H1 (cell line): ENCODE data around the gene ADD2. TPM values are rescaled to one million over a fixed set of nuclear protein-coding genes. Genes with fewer than 3 reads are reported as not detected.

Experiments used
- CTCF ChIA-PET: fragments of 300-600 bp; sonication (Branson Sonifier 250); formaldehyde crosslinking; loops from one replicate; lab custom pipeline; 2021; ENCODE audit not compliant: partially characterized antibody; lab: Charles Lee
- POLR2A ChIA-PET: fragments of 300-600 bp; sonication (Branson Sonifier 250); formaldehyde crosslinking; loops from one replicate; lab custom pipeline; 2021; ENCODE audit warnings: inconsistent platforms; ENCODE audit not compliant: partially characterized antibody; lab: Charles Lee
- DNase-seq, 2 experiments: peaks; one replicate each; pipeline versions ENCODE4 v3.0.0 to v3.0.0-alpha.2; 2010 to 2022; ENCODE audit warnings: low spot score in 2 of 2, low read depth in 1 of 2, mixed read lengths in 1 of 2
- FAIRE-seq: peaks from 2 replicates; lab custom pipeline; 2011; peaks lifted over from hg19 to GRCh38; lab: Jason Lieb, UNC
- H2AFZ ChIP-seq: 2 replicates; pipeline ENCODE4 v1.8.1; 2012; ENCODE audit warnings: low read length, inconsistent platforms
- H2AK5ac ChIP-seq: 2 replicates; pipeline ENCODE4 v1.6.1; 2013; ENCODE audit warnings: low read depth, low read length
- H2BK120ac ChIP-seq: replicated peaks from 2 replicates; pipeline ENCODE3; 2013; ENCODE audit warnings: low read depth, low read length, inconsistent platforms
- H2BK12ac ChIP-seq: 2 replicates; pipeline ENCODE4 v1.6.1; 2013; ENCODE audit warnings: low read depth, low read length
- H2BK15ac ChIP-seq: 2 replicates; pipeline ENCODE4 v1.6.1; 2013; ENCODE audit warnings: low read length
- H2BK20ac ChIP-seq: 2 replicates; pipeline ENCODE4 v1.6.1; 2013; ENCODE audit warnings: low read length
- H2BK5ac ChIP-seq: 2 replicates; pipeline ENCODE4 v1.6.1; 2013; ENCODE audit warnings: low read depth, low read length
- H3K14ac ChIP-seq: 2 replicates; pipeline ENCODE4 v1.6.1; 2013; ENCODE audit warnings: inconsistent platforms; ENCODE audit not compliant: insufficient read length
- H3K18ac ChIP-seq: 2 replicates; pipeline ENCODE4 v1.6.1; 2013; ENCODE audit warnings: low read length; ENCODE audit errors: extremely low read depth
- H3K23ac ChIP-seq: 2 replicates; pipeline ENCODE4 v1.6.1; 2013; ENCODE audit warnings: inconsistent platforms; ENCODE audit not compliant: insufficient read length
- H3K23me2 ChIP-seq: 2 replicates; pipeline ENCODE4 v1.6.1; 2013; ENCODE audit warnings: low read depth, low read length
- H3K27ac ChIP-seq: 2 replicates; pipeline ENCODE4 v1.6.1; 2011; ENCODE audit warnings: low read depth, low read length, inconsistent platforms
- H3K27me3 ChIP-seq, 4 experiments: replicated peaks in 1 of 4; 1 replicate in 1 of 4; 2 replicates in 3 of 4; pipeline versions ENCODE4 v1.6.1 to v1.8.1; 2011 to 2013; ENCODE audit warnings: low read length in 3 of 4, mild to moderate bottlenecking in 3 of 4, inconsistent platforms in 2 of 4, mixed read lengths in 2 of 4, moderate library complexity in 1 of 4; ENCODE audit not compliant: control insufficient read depth in 3 of 4, insufficient read depth in 3 of 4; ENCODE audit errors: extremely low read depth in 1 of 4
- H3K36me3 ChIP-seq, 4 experiments: 2 replicates each; pipeline versions ENCODE4 v1.6.1 to v1.8.1; 2011 to 2013; ENCODE audit warnings: mild to moderate bottlenecking in 4 of 4, low read length in 3 of 4, moderate library complexity in 2 of 4, control low read depth in 1 of 4, inconsistent platforms in 1 of 4; ENCODE audit not compliant: insufficient read depth in 4 of 4, control insufficient read depth in 2 of 4
- H3K4ac ChIP-seq: replicated peaks from 2 replicates; pipeline ENCODE3; 2013; ENCODE audit warnings: low read length, low read depth, mixed read lengths, inconsistent platforms; ENCODE audit not compliant: insufficient read length
- H3K4me1 ChIP-seq, 4 experiments: replicated peaks in 1 of 4; 1 replicate in 1 of 4; 2 replicates in 3 of 4; pipeline versions ENCODE4 v1.6.1 to v1.8.1; 2011 to 2013; ENCODE audit warnings: low read length in 3 of 4, inconsistent platforms in 2 of 4, mixed read lengths in 1 of 4; ENCODE audit not compliant: insufficient read depth in 4 of 4, control insufficient read depth in 3 of 4
- H3K4me2 ChIP-seq, 2 experiments: 2 replicates each; pipeline versions ENCODE4 v1.6.1 to v1.8.1; 2011 to 2013; ENCODE audit warnings: low read depth in 2 of 2, low read length in 2 of 2, control low read depth in 1 of 2, inconsistent platforms in 1 of 2, mild to moderate bottlenecking in 1 of 2; ENCODE audit not compliant: insufficient read depth in 1 of 2
- H3K4me3 ChIP-seq, 4 experiments: fragments of 200-600, 300-600 bp in 1 of 4; sonication (generic), shearing (Covaris generic), sonication (Bioruptor Twin) in 1 of 4; 2 replicates each; pipeline versions ENCODE4 v1.5.1 to v1.8.1; 2011 to 2016; ENCODE audit warnings: low read length in 4 of 4, low read depth in 3 of 4, control low read depth in 2 of 4, inconsistent platforms in 2 of 4, mild to moderate bottlenecking in 2 of 4, mixed read lengths in 1 of 4, moderate library complexity in 1 of 4; ENCODE audit not compliant: insufficient read depth in 2 of 4; ENCODE audit errors: extremely low read depth in 1 of 4
- H3K56ac ChIP-seq: replicated peaks from 2 replicates; pipeline ENCODE3; 2013; ENCODE audit warnings: low read depth, mild to moderate bottlenecking, mixed read lengths, low read length, inconsistent platforms; ENCODE audit not compliant: insufficient read length
- H3K79me1 ChIP-seq: 2 replicates; pipeline ENCODE4 v1.6.1; 2013; ENCODE audit warnings: low read depth, low read length, control low read depth
- H3K79me2 ChIP-seq, 2 experiments: 2 replicates each; pipeline versions ENCODE4 v1.6.1 to v1.8.1; 2012 to 2013; ENCODE audit warnings: low read length in 2 of 2, mild to moderate bottlenecking in 2 of 2, inconsistent platforms in 1 of 2; ENCODE audit not compliant: insufficient read depth in 2 of 2, control insufficient read depth in 1 of 2
- H3K9ac ChIP-seq, 4 experiments: replicated peaks in 1 of 4; 1 replicate in 1 of 4; 2 replicates in 3 of 4; pipeline versions ENCODE4 v1.6.1 to v1.8.1; 2011 to 2013; ENCODE audit warnings: low read depth in 3 of 4, low read length in 3 of 4, control low read depth in 2 of 4, mild to moderate bottlenecking in 2 of 4, moderate library complexity in 2 of 4, inconsistent platforms in 1 of 4; ENCODE audit errors: extremely low read depth in 1 of 4
- H3K9me3 ChIP-seq, 2 experiments: 2 replicates each; pipeline versions ENCODE4 v1.6.1 to v1.8.1; 2012 to 2013; ENCODE audit warnings: mild to moderate bottlenecking in 2 of 2, moderate library complexity in 2 of 2, control low read depth in 1 of 2, inconsistent platforms in 1 of 2, low read depth in 1 of 2, low read length in 1 of 2, mixed read lengths in 1 of 2; ENCODE audit not compliant: insufficient read depth in 2 of 2
- H4K20me1 ChIP-seq, 2 experiments: replicated peaks in 1 of 2; 2 replicates each; pipeline versions ENCODE3 to v1.8.1; 2011 to 2013; ENCODE audit warnings: inconsistent platforms in 2 of 2, low read length in 2 of 2, mild to moderate bottlenecking in 1 of 2; ENCODE audit not compliant: insufficient read depth in 2 of 2, control insufficient read depth in 1 of 2
- H4K5ac ChIP-seq: 2 replicates; pipeline ENCODE4 v1.6.1; 2013; ENCODE audit warnings: low read length, low read depth, mixed read lengths, inconsistent platforms; ENCODE audit not compliant: insufficient read length
- H4K8ac ChIP-seq: 2 replicates; pipeline ENCODE4 v1.8.0; 2013; ENCODE audit warnings: mild to moderate bottlenecking, moderate library complexity, low read length, inconsistent platforms; ENCODE audit not compliant: insufficient read depth; ENCODE audit errors: extremely low read depth
- H4K91ac ChIP-seq: replicated peaks from 2 replicates; pipeline ENCODE3; 2013; ENCODE audit warnings: low read length, mixed read lengths, inconsistent platforms; ENCODE audit not compliant: insufficient read length
- BCL11A ChIP-seq, 2 experiments: IDR thresholded peaks; one replicate each; pipeline ENCODE4 v1.6.1; 2011; ENCODE audit warnings: low read depth in 2 of 2, low read length in 2 of 2, mild to moderate bottlenecking in 2 of 2
- CBX8 ChIP-seq: fragments of 300-800, 300-1000 bp; sonication (generic); IDR thresholded peaks from 2 replicates; pipeline ENCODE4 v1.7.1; 2016; ENCODE audit warnings: low read depth, low read length, borderline replicate concordance
- CREB1 ChIP-seq: IDR thresholded peaks from 2 replicates; pipeline ENCODE4 v1.6.1; 2012; ENCODE audit warnings: inconsistent platforms
- CTBP2 ChIP-seq: IDR thresholded peaks from 2 replicates; pipeline ENCODE4 v1.7.0; 2011; ENCODE audit warnings: borderline replicate concordance, mild to moderate bottlenecking, moderate library complexity, mixed read lengths, low read length; ENCODE audit not compliant: insufficient read depth, insufficient read length
- POLR2A ChIP-seq, 2 experiments: IDR thresholded peaks; 1 replicate in 1 of 2; 2 replicates in 1 of 2; pipeline ENCODE4 v1.6.1; 2011; ENCODE audit warnings: low read depth in 2 of 2, low read length in 2 of 2, mild to moderate bottlenecking in 2 of 2; ENCODE audit errors: control extremely low read depth in 1 of 2
- RFX5 ChIP-seq: IDR thresholded peaks from 2 replicates; pipeline ENCODE4 v1.6.1; 2011; ENCODE audit warnings: low read depth, low read length, improper control_type of control experiment, borderline replicate concordance
- RXRA ChIP-seq: IDR thresholded peaks from 2 replicates; pipeline ENCODE4 v1.6.1; 2011; ENCODE audit warnings: low read depth, mild to moderate bottlenecking, low read length, moderate library complexity; ENCODE audit not compliant: insufficient read depth
- SIX5 ChIP-seq: IDR thresholded peaks from 2 replicates; pipeline ENCODE4 v1.6.1; 2011; ENCODE audit warnings: mild to moderate bottlenecking, low read depth, low read length
- SP2 ChIP-seq: IDR thresholded peaks from 2 replicates; pipeline ENCODE4 v1.6.1; 2012; ENCODE audit warnings: mild to moderate bottlenecking, low read length, inconsistent platforms
- TAF7 ChIP-seq: optimal IDR thresholded peaks from 2 replicates; pipeline ENCODE3; 2011; ENCODE audit warnings: low read depth, mild to moderate bottlenecking, inconsistent platforms, low read length, moderate library complexity, borderline replicate concordance
- ZNF274 ChIP-seq: IDR thresholded peaks from 2 replicates; pipeline ENCODE4 v1.7.0; 2012; ENCODE audit warnings: low read length, borderline replicate concordance; ENCODE audit errors: extremely low read depth
- WGBS, 2 experiments: shearing (Covaris generic) in 1 of 2; methylation state at CpG; one replicate each; pipeline versions ENCODE4 v1.1.6 to v1.1.7; 2013 to 2015; ENCODE audit warnings: low lambda C conversion rate in 2 of 2, mixed read lengths in 2 of 2, inconsistent platforms in 1 of 2, low coverage in 1 of 2, missing lambda C conversion rate in 1 of 2; ENCODE audit not compliant: insufficient replicate concordance in 2 of 2, insufficient coverage in 1 of 2, insufficient read length in 1 of 2; ENCODE audit errors: extremely low coverage in 1 of 2, missing lambda C conversion rate in 1 of 2; 5-methylcytosine and 5-hydroxymethylcytosine counted together
- polyA plus RNA-seq, 7 experiments: library from polyadenylated mRNA; depleted of rRNA in 3 of 7; stranded (reverse) in 5 of 7; unstranded in 2 of 7; fragments of >200 nt in 5 of 7; fragments of 200-250 nt in 2 of 7; gene quantifications; 1 replicate in 5 of 7; 2 replicates in 1 of 7; 4 replicates in 1 of 7; pipeline versions ENCODE4 v1.2.1 to v1.2.3, GENCODE V29; 2011 to 2013; ENCODE audit warnings: missing spikeins in 2 of 7, mixed read lengths in 2 of 7
- total RNA-seq: library from RNA; stranded (reverse); fragmentation: NEBNext Ultra II Directional; extraction: Animal tissue kit (Norgen Biotek cat#: 25700); gene quantifications from 2 replicates; pipeline ENCODE4 v1.2.1, GENCODE V29; 2021

Gene ADD2
- total and polyA plus RNA-seq, 2 of the 8 experiments (the other 6 are each of a cell fraction or from before 2014, with no cell fraction given): 58.5 to 170 TPM

GRCh38 chr2:70746094-70746974, 21.7 kb downstream of the ADD2 start:
- Histone ChIP-seq H3K4me3 (no peak overlapping the region), H3K4ac (no peak overlapping the region), H3K79me1 (peaks cover 19% of the 10 kb centered on the region), H3K23ac (no peak overlapping the region), H3K27me3 (no peaks in the 10 kb centered on the region), H3K79me2 (peaks cover 7 to 97% of the 10 kb centered on the region in 2 experiments), H3K18ac (no peak overlapping the region; the same call in 1 of the 2 replicates), H3K14ac (no peak overlapping the region), H3K9me3 (peaks cover 0 to 4% of the 10 kb centered on the region in 2 experiments; a peak in 1 of 4 replicates), H3K23me2 (no peaks in the 10 kb centered on the region; the same call in 1 of the 2 replicates), H4K5ac (no peak overlapping the region), H3K9ac (no peak overlapping the region), H2BK20ac (no peak overlapping the region), H2BK120ac (no peak overlapping the region), H2BK15ac (no peak overlapping the region), H2AK5ac (no peak overlapping the region), H3K4me1 (peaks cover 1 to 23% (median 9%) of the 10 kb centered on the region in 4 experiments; a peak in 4 of 7 replicates), H4K8ac (no peak overlapping the region), H3K27ac (no peak overlapping the region), H3K56ac (no peak overlapping the region), H3K4me2 (peak overlapping the region in 1 of 2 experiments; percentile 13; a peak in 3 of 4 replicates), H2BK12ac (no peak overlapping the region), H4K20me1 (peaks cover 19 to 22% of the 10 kb centered on the region in 2 experiments), H2AFZ (no peak overlapping the region), H2BK5ac (no peak overlapping the region), H3K36me3 (no peaks in the 10 kb centered on the region; a peak in 1 of 8 replicates), H4K91ac (no peak overlapping the region)
- DNase-seq (peak in 1 of 2 experiments; percentile 45), FAIRE-seq (no peak)
- 72% methylated on average over 5 of the region's 5 CpGs; no CpG with 5 or more reads in 1 of the 2 experiments for WGBS, 2 experiments
- ChIA-PET POLR2A (interaction anchor here (0.8 to 2.4 kb wide), 8 partner anchors 9 to 47 kb away, joined by 3 to 12 read pairs (median 3); partner anchors contain the start of gene ADD2), CTCF (interaction anchor here (0.7 to 6.3 kb wide), 13 partner anchors 8 to 406 kb away, joined by 3 to 39 read pairs (median 4); partner anchors contain the start of gene ADD2)
- no peak for TF ChIP-seq CTBP2
- TF ChIP-seq POLR2A (IDR thresholded peaks at IDR 0.05; ENCODE audit: control extremely low read depth in 1 of 2, low read depth in 2 of 2, low read length in 2 of 2): no peak
- no peak for TF ChIP-seq SP2
- no peak for TF ChIP-seq CBX8
- TF ChIP-seq RXRA: no peak
- no peak for TF ChIP-seq BCL11A (IDR thresholded peaks at IDR 0.05; ENCODE audit: low read depth in 2 of 2, low read length in 2 of 2)
- TF ChIP-seq RFX5: no peak
- no peak for TF ChIP-seq CREB1
- no peak for TF ChIP-seq ZNF274
- TF ChIP-seq SIX5: no peak
- TF ChIP-seq TAF7: no peak
